ENCODE results near the gene CEP112.
"Not testable (repeated sequence)": the region's sequence is repeated elsewhere in the genome, so short reads cannot be mapped to it uniquely, and the experiment has no call there.

CEP112 gene

GRCh38 chr17:65848751-65849150, 343.2 kb downstream of the CEP112 start:
- no peaks in the 10 kb centered on the region for H3K27me3 ChIP-seq (ENCODE audit: insufficient read depth, low read length)
- no peak overlapping the region for H3K18ac ChIP-seq (ENCODE audit: low read length)
- H2AFZ ChIP-seq (ENCODE audit: insufficient read depth, low read length, poor library complexity), result no peak overlapping the region
- H3K14ac ChIP-seq (ENCODE audit: low read length), result no peak overlapping the region
- no peaks in the 10 kb centered on the region for H3K79me1 ChIP-seq (ENCODE audit: low read length)
- no CpG with 5 or more reads among the region's 5 CpGs for WGBS (ENCODE audit: extremely low coverage, insufficient coverage, insufficient read length)
- H3K36me3 ChIP-seq (ENCODE audit: control insufficient read depth in 1 of 2, insufficient read depth in 2 of 2, low read length in 2 of 2), result no peaks in the 10 kb centered on the region
- H2BK5ac ChIP-seq (ENCODE audit: low read depth, low read length, poor library complexity), result no peak overlapping the region
- no peak overlapping the region for H2BK12ac ChIP-seq (ENCODE audit: low read length)
- H3K4me2 ChIP-seq (ENCODE audit: low read length), result no peak overlapping the region
- no peak overlapping the region for H3K4me3 ChIP-seq (ENCODE audit: low read depth, low read length)
- H3K4me1 ChIP-seq (ENCODE audit: control insufficient read depth in 1 of 2, insufficient read depth in 2 of 2, low read length in 2 of 2), result no peaks in the 10 kb centered on the region
- no peak for DNase-seq
- no peak overlapping the region for H2BK120ac ChIP-seq (ENCODE audit: insufficient read depth, low read length, poor library complexity)
- no peak overlapping the region for H4K91ac ChIP-seq (ENCODE audit: low read depth, low read length)
- no peak overlapping the region for H3K9ac ChIP-seq (ENCODE audit: low read length)
- no peak overlapping the region for H4K12ac ChIP-seq (ENCODE audit: low read depth, low read length)
- H3K79me2 ChIP-seq (ENCODE audit: control insufficient read depth, insufficient read depth, low read length, poor library complexity), result no peaks in the 10 kb centered on the region
- no peak overlapping the region for H3K23ac ChIP-seq (ENCODE audit: low read length)
- H3K27ac ChIP-seq (ENCODE audit: low read depth, low read length), result no peak overlapping the region
- H4K8ac ChIP-seq (ENCODE audit: low read depth, low read length), result no peak overlapping the region
- no peak overlapping the region for H2AK5ac ChIP-seq (ENCODE audit: low read length)
- no peaks in the 10 kb centered on the region for H3K9me3 ChIP-seq (ENCODE audit: insufficient read depth, low read depth, low read length)
- no peak overlapping the region for H3K4ac ChIP-seq (ENCODE audit: low read depth, low read length)

- Histone ChIP-seq H2BK12ac (ENCODE audit: low read length) (no peak overlapping the region), H2BK120ac (ENCODE audit: insufficient read depth, low read length, poor library complexity) (no peak overlapping the region)
- WGBS (ENCODE audit: extremely low coverage, insufficient coverage, insufficient read length), result no CpG with 5 or more reads among the region's 1 CpG
Observed at GRCh38 chr17:65841089-65841488, 350.8 kb downstream of the CEP112 start.

DNA sequence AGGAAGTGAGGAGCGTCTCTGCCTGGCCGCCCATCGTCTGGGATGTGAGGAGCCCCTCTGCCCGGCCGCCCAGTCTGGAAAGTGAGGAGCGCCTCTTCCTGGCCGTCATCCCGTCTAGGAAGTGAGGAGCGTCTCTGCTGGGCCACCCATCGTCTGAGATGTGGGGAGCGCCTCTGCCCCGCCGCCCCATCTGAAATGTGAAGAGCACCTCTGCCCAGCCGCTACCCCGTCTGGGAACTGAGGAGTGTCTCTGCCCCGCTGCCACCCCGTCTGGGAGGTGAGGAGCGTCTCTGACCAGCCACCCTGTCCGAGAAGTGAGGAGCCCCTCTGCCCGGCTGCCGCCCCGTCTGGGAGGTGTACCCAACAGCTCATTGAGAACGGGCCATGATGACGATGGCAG, 354.7 kb downstream of the CEP112 start:
- H3K14ac ChIP-seq (ENCODE audit: low read length); H3K4me2 ChIP-seq (ENCODE audit: low read length); H2AFZ ChIP-seq (ENCODE audit: insufficient read depth, low read length, poor library complexity); H3K23ac ChIP-seq (ENCODE audit: low read length); H3K9me3 ChIP-seq (ENCODE audit: insufficient read depth, low read depth, low read length); H3K27me3 ChIP-seq (ENCODE audit: insufficient read depth, low read length); H4K8ac ChIP-seq (ENCODE audit: low read depth, low read length); DNase-seq; H3K79me1 ChIP-seq (ENCODE audit: low read length); H4K91ac ChIP-seq (ENCODE audit: low read depth, low read length); H3K18ac ChIP-seq (ENCODE audit: low read length); H2BK12ac ChIP-seq (ENCODE audit: low read length); H3K36me3 ChIP-seq (ENCODE audit: control insufficient read depth in 1 of 2, insufficient read depth in 2 of 2, low read length in 2 of 2); H2AK5ac ChIP-seq (ENCODE audit: low read length); H3K9ac ChIP-seq (ENCODE audit: low read length); H4K12ac ChIP-seq (ENCODE audit: low read depth, low read length); H3K27ac ChIP-seq (ENCODE audit: low read depth, low read length); H3K4me1 ChIP-seq (ENCODE audit: control insufficient read depth in 1 of 2, insufficient read depth in 2 of 2, low read length in 2 of 2); H2BK120ac ChIP-seq (ENCODE audit: insufficient read depth, low read length, poor library complexity); H3K79me2 ChIP-seq (ENCODE audit: control insufficient read depth, insufficient read depth, low read length, poor library complexity); H2BK5ac ChIP-seq (ENCODE audit: low read depth, low read length, poor library complexity); H3K4me3 ChIP-seq (ENCODE audit: low read depth, low read length); H3K4ac ChIP-seq (ENCODE audit: low read depth, low read length): not testable (repeated sequence)
- WGBS (ENCODE audit: extremely low coverage, insufficient coverage, insufficient read length), result no CpG with 5 or more reads among the region's 24 CpGs

More at GRCh38 chr17:65841089-65841488, 350.8 kb downstream of the CEP112 start:
- Histone ChIP-seq H3K4me1 (ENCODE audit: control insufficient read depth in 1 of 2, insufficient read depth in 2 of 2, low read length in 2 of 2) (no peaks in the 10 kb centered on the region), H2BK5ac (ENCODE audit: low read depth, low read length, poor library complexity) (no peak overlapping the region), H3K36me3 (ENCODE audit: control insufficient read depth in 1 of 2, insufficient read depth in 2 of 2, low read length in 2 of 2) (no peaks in the 10 kb centered on the region), H2AFZ (ENCODE audit: insufficient read depth, low read length, poor library complexity) (no peak overlapping the region), H3K18ac (ENCODE audit: low read length) (no peak overlapping the region), H3K14ac (ENCODE audit: low read length) (no peak overlapping the region), H4K91ac (ENCODE audit: low read depth, low read length) (no peak overlapping the region), H3K4me2 (ENCODE audit: low read length) (no peak overlapping the region), H4K12ac (ENCODE audit: low read depth, low read length) (no peak overlapping the region), H3K27me3 (ENCODE audit: insufficient read depth, low read length) (no peaks in the 10 kb centered on the region), H3K4ac (ENCODE audit: low read depth, low read length) (no peak overlapping the region), H3K4me3 (ENCODE audit: low read depth, low read length) (no peak overlapping the region), H3K27ac (ENCODE audit: low read depth, low read length) (no peak overlapping the region), H3K79me2 (ENCODE audit: control insufficient read depth, insufficient read depth, low read length, poor library complexity) (no peaks in the 10 kb centered on the region), H3K9me3 (ENCODE audit: insufficient read depth, low read depth, low read length) (no peaks in the 10 kb centered on the region), H4K8ac (ENCODE audit: low read depth, low read length) (no peak overlapping the region), H2AK5ac (ENCODE audit: low read length) (no peak overlapping the region), H3K23ac (ENCODE audit: low read length) (no peak overlapping the region), H3K9ac (ENCODE audit: low read length) (no peak overlapping the region), H3K79me1 (ENCODE audit: low read length) (no peaks in the 10 kb centered on the region)
- DNase-seq, result no peak

DNA sequence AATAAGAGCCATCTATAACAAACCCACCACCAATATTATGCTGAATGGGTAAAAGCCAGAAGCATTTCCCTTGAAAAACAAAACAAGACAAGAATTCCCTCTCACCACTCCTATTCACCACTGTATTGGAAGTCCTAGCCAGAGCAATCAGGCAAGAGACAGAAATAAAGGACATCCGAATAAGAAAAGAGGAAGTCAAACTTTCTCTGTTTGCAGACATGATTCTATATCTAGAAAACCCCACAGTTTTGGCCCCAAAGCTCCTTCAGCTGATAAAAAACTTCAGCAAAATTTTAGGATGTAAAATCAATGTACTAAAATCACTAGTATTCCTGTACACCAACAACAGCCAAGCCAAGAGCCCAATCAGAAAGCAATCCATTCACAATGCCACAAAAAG, 358.7 kb downstream of the CEP112 start:
- Histone ChIP-seq H3K4ac (ENCODE audit: low read depth, low read length) (no peak overlapping the region), H3K36me3 (ENCODE audit: control insufficient read depth in 1 of 2, insufficient read depth in 2 of 2, low read length in 2 of 2) (no peaks in the 10 kb centered on the region), H4K12ac (ENCODE audit: low read depth, low read length) (no peak overlapping the region), H3K18ac (ENCODE audit: low read length) (no peak overlapping the region), H2BK120ac (ENCODE audit: insufficient read depth, low read length, poor library complexity) (no peak overlapping the region), H3K4me3 (ENCODE audit: low read depth, low read length) (no peak overlapping the region), H3K9ac (ENCODE audit: low read length) (no peak overlapping the region), H3K23ac (ENCODE audit: low read length) (no peak overlapping the region), H2AFZ (ENCODE audit: insufficient read depth, low read length, poor library complexity) (no peak overlapping the region), H3K14ac (ENCODE audit: low read length) (no peak overlapping the region), H4K8ac (ENCODE audit: low read depth, low read length) (no peak overlapping the region), H2BK12ac (ENCODE audit: low read length) (no peak overlapping the region), H3K4me1 (ENCODE audit: control insufficient read depth in 1 of 2, insufficient read depth in 2 of 2, low read length in 2 of 2) (no peaks in the 10 kb centered on the region), H3K79me2 (ENCODE audit: control insufficient read depth, insufficient read depth, low read length, poor library complexity) (no peaks in the 10 kb centered on the region), H3K27me3 (ENCODE audit: insufficient read depth, low read length) (no peaks in the 10 kb centered on the region), H3K27ac (ENCODE audit: low read depth, low read length) (no peak overlapping the region), H3K4me2 (ENCODE audit: low read length) (no peak overlapping the region), H3K9me3 (ENCODE audit: insufficient read depth, low read depth, low read length) (no peaks in the 10 kb centered on the region), H4K91ac (ENCODE audit: low read depth, low read length) (no peak overlapping the region), H2BK5ac (ENCODE audit: low read depth, low read length, poor library complexity) (no peak overlapping the region), H3K79me1 (ENCODE audit: low read length) (no peaks in the 10 kb centered on the region), H2AK5ac (ENCODE audit: low read length) (no peak overlapping the region)
- no peak for DNase-seq
- WGBS (ENCODE audit: extremely low coverage, insufficient coverage, insufficient read length), result no CpG with 5 or more reads among the region's 1 CpG
